Neural crest cell (in vitro differentiated cells): ENCODE measurements around the gene LITAFD. TPM values are rescaled to one million over a fixed set of nuclear protein-coding genes. Genes with fewer than 3 reads are reported as not detected.
"Not testable (repeated sequence)": the region's sequence is repeated elsewhere in the genome, so short reads cannot be mapped to it uniquely, and the experiment has no call there.

Experiments used
- DNase-seq: peaks from one replicate; pipeline ENCODE4 v3.0.0; 2021; ENCODE audit warnings: low read depth, mixed read lengths, low spot score
- H3K27ac Mint-ChIP-seq: one replicate; pipeline ENCODE4 v1.8.0; 2021; ENCODE audit warnings: mild to moderate bottlenecking, mixed read lengths; ENCODE audit not compliant: unreplicated experiment
- H3K27me3 Mint-ChIP-seq: 2 replicates; pipeline ENCODE4 v1.8.0; 2021; ENCODE audit warnings: low read depth, mild to moderate bottlenecking, mixed read lengths
- H3K36me3 Mint-ChIP-seq: 2 replicates; pipeline ENCODE4 v1.8.0; 2021; ENCODE audit warnings: low read depth, mild to moderate bottlenecking, mixed read lengths
- H3K4me1 Mint-ChIP-seq: 2 replicates; pipeline ENCODE4 v1.8.0; 2021; ENCODE audit warnings: mixed read lengths
- H3K4me3 Mint-ChIP-seq: one replicate; pipeline ENCODE4 v1.8.0; 2021; ENCODE audit warnings: mild to moderate bottlenecking, mixed read lengths
- H3K9me3 Mint-ChIP-seq: 2 replicates; pipeline ENCODE4 v1.8.0; 2021; ENCODE audit warnings: mixed read lengths
- total RNA-seq: library from RNA; stranded (reverse); gene quantifications from 2 replicates; pipeline ENCODE4 v1.2.1, GENCODE V29; 2021
- TF ChIP-seq, protein P1 (sequence below): fragments of 200-600 bp; sonication (generic); conservative IDR thresholded peaks from 2 replicates; pipeline ENCODE4 v1.5.0; 2021; ENCODE audit warnings: antibody characterized with exemption, mild to moderate bottlenecking

The LITAFD gene
- total RNA-seq, 1 donor from 2014 or later = not detected

DNA sequence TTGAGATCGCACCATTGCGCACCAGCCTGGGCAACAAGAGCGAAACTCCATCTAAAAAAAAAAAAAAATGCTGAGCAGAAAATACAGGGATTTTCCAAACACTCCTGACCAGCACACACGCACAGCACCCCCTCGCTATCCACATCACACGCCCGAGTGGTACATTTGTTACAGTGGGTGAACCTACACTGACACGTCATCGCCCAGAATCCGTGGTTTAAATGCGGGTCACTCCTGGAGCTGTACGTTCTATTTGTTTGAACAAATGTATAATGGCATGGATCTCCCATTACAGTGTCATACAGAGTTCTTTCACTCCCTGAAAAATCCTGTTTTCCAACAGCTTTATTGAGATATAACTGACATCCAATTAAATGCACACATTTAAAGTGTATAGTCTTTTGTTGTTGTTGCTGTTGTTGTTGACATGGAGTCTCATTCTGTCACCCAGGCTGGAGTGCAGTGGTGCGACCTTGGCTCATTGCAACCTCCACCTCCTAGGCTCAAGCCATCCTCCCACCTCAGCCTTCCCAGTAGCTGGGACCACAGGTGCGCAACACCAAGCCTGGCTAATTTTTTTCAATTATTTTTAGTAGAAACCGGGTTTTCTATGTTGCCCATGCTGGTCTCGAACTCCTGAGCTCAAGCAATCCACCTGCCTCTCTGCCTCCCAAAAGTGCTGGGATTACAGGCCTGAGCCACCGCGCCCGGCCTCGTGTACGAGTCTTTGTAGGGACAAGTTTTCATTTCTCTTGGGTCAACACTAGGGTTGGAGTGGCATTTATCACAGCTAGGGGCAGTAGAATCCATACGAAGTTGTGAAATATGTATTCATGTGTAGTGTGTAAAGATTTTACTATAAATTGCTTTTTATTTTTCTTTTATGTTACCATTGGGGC is 8.9 kb upstream of the LITAFD start:
- H3K36me3 Mint-ChIP-seq = no peaks in the 10 kb centered on the region
- TF ChIP-seq, protein P1, sequence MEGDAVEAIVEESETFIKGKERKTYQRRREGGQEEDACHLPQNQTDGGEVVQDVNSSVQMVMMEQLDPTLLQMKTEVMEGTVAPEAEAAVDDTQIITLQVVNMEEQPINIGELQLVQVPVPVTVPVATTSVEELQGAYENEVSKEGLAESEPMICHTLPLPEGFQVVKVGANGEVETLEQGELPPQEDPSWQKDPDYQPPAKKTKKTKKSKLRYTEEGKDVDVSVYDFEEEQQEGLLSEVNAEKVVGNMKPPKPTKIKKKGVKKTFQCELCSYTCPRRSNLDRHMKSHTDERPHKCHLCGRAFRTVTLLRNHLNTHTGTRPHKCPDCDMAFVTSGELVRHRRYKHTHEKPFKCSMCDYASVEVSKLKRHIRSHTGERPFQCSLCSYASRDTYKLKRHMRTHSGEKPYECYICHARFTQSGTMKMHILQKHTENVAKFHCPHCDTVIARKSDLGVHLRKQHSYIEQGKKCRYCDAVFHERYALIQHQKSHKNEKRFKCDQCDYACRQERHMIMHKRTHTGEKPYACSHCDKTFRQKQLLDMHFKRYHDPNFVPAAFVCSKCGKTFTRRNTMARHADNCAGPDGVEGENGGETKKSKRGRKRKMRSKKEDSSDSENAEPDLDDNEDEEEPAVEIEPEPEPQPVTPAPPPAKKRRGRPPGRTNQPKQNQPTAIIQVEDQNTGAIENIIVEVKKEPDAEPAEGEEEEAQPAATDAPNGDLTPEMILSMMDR = peak; percentile 44
- H3K27me3 Mint-ChIP-seq = peaks cover 3% of the 10 kb centered on the region
- peaks cover 16% of the 10 kb centered on the region for H3K4me1 Mint-ChIP-seq
- H3K9me3 Mint-ChIP-seq = no peaks in the 10 kb centered on the region
- H3K27ac Mint-ChIP-seq = no peak overlapping the region
- H3K4me3 Mint-ChIP-seq = peak overlapping the region; percentile 27
- DNase-seq = no peak

DNA sequence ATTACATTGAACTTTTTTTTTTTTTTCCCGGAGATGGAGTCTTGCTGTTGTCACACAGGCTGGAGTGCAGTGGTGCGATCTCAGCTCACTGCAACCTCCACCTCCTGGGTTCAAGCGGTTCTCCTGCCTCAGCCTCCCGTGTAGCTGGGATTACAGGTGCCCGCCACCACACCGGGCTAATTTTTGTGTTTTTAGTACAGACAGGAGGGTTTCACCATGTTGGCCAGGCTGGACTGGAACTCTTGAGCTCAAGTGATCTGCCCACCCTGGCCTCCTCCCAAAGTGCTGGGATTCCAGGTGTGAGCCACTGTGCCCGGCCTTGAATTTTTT is 8.3 kb upstream of the LITAFD start:
- not testable (repeated sequence) for H3K36me3 Mint-ChIP-seq, DNase-seq, H3K27me3 Mint-ChIP-seq, H3K27ac Mint-ChIP-seq, H3K9me3 Mint-ChIP-seq
- Mint-ChIP-seq H3K4me3 (peak overlapping the region; percentile 27), H3K4me1 (peaks cover 16% of the 10 kb centered on the region)

DNA sequence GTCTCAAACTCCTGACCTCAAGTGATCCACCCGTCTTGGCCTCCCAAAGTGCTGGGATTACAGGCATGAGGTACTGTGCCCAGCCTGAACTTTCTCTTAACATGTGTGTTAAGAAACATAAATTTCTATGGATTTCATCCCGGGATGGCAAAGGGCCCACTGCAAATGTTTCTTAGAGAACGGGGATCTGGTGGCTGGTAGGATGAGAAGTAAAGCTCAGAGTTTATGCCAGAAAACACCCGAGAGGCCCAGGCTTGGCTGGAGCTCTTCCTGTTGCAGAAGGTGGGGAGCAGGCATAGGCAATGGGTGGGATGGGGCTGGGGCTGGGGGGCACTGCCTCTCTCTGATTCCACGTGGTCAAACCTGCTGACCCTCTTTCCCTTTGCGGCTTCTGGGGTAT is 7.8 kb upstream of the LITAFD start:
- Mint-ChIP-seq H3K27ac (no peak overlapping the region), H3K4me3 (no peak overlapping the region), H3K36me3 (no peaks in the 10 kb centered on the region), H3K27me3 (peaks cover 4% of the 10 kb centered on the region), H3K9me3 (no peaks in the 10 kb centered on the region), H3K4me1 (peaks cover 12% of the 10 kb centered on the region)
- DNase-seq = no peak
- TF ChIP-seq, protein P1 = no peak

DNA sequence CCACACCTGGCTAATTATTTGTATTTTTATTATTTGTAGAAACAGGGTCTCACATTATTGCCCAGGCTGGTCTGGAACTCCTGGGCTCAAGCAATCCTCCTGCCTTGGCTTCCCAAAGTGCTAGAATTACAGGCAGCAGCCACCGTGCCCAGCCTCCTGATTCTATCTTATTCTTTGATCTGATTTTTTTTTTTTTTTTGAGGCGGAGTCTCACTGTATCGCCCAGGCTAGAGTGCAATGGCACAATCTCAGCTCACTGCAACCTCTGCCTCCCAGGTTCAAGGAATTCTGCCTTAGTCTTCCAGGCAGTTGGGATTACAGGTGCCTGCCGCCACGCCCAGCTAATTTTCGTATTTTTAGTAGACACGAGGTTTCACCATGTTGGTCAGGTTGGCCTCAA is 6.8 kb upstream of the LITAFD start:
- DNase-seq, H3K36me3 Mint-ChIP-seq, H3K4me3 Mint-ChIP-seq, H3K9me3 Mint-ChIP-seq, H3K27me3 Mint-ChIP-seq, H3K4me1 Mint-ChIP-seq, H3K27ac Mint-ChIP-seq: not testable (repeated sequence)

DNA sequence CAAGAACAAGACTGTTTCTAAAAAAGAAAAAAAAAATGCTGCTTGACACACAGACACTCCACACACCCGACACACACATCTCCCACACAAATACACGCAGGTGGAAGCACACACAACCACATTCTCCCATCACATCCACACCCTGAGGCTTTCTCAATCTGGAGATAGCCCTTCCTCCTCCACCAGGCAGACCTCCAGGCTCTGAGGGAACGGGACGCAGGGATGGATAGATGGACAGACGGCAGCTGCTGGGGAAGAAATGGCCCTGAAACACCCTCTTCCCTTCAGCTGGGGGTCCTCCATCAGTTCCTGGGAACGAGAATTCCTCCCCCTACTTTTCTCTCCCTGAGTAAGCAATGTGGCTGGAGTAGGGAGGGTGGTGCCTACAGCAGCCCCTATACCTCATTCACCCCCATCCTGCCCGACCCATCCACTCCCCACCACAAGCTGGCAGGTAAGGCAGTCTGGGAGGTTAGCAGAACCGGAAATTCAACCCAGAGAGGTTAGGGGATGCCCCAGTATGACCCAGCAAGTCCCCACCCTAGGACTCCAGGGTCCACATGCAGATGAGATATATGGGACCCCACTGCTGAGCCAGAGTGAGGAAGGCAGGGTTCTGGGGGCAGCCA is 4.1 kb upstream of the LITAFD start:
- TF ChIP-seq, protein P1 = no peak

DNA sequence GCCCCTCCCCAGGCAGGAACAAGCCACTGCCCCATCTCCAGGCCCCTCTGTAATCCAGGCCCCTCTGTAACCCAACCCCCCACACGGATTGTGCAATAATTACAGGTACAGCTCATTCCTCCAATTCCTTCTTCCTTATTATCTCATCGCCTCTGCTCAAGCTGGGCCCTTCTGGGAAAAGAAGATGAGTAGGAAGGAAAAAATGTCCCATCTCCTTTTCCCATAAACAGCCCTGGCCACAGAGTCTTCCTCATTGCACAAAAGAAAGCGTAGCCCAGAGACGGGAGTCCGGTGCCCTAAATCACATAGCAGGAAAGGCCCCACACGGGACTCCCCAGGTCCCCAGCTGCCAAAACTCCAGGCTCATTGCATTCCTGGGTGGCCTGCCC is 3.6 kb upstream of the LITAFD start:
- H3K36me3 Mint-ChIP-seq = no peaks in the 10 kb centered on the region
- H3K4me1 Mint-ChIP-seq = no peaks in the 10 kb centered on the region
- H3K27me3 Mint-ChIP-seq = peaks cover 2% of the 10 kb centered on the region
- peak overlapping the region; percentile 13 for H3K4me3 Mint-ChIP-seq
- DNase-seq = no peak
- TF ChIP-seq, protein P1 = no peak
- no peaks in the 10 kb centered on the region for H3K9me3 Mint-ChIP-seq
- H3K27ac Mint-ChIP-seq = no peak overlapping the region

More for the DNA sequence above, 4.1 kb upstream of the LITAFD start:
- no peak overlapping the region for H3K4me3 Mint-ChIP-seq
- no peaks in the 10 kb centered on the region for H3K9me3 Mint-ChIP-seq
- H3K4me1 Mint-ChIP-seq = no peaks in the 10 kb centered on the region
- H3K27ac Mint-ChIP-seq = no peak overlapping the region
- H3K36me3 Mint-ChIP-seq = no peaks in the 10 kb centered on the region
- no peak for DNase-seq
- H3K27me3 Mint-ChIP-seq = peaks cover 2% of the 10 kb centered on the region
